Body of pancreas (tissue), 4 donors: ENCODE measurements around the gene MB21D2. TPM values are rescaled to one million over a fixed set of nuclear protein-coding genes. Genes with fewer than 3 reads are reported as not detected.

ENCODE experiments used
- ATAC-seq: fragments of 150-250 bp; one replicate; pipeline ENCODE4 v1.9.1; 2016
- DNase-seq, 4 donors: peaks; one replicate each; pipeline ENCODE4 v3.0.0-alpha.2; 2019
- H3K27ac ChIP-seq, 4 donors: fragments of 200-600 bp; sonication (generic); 1 replicate in 3 of 4; 2 replicates in 1 of 4; pipeline versions ENCODE4 v1.5.1 to v1.6.1; 2016 to 2019; ENCODE audit warnings: mild to moderate bottlenecking in 1 of 4, mixed read lengths in 1 of 4, moderate library complexity in 1 of 4
- H3K27me3 ChIP-seq, 2 donors: fragments of 200-600 bp; sonication (generic); one replicate each; pipeline ENCODE4 v1.6.0; 2016; ENCODE audit warnings: mild to moderate bottlenecking in 1 of 2
- H3K36me3 ChIP-seq, 2 donors: fragments of 200-600 bp; sonication (generic); replicated peaks in 1 of 2; 2 replicates each; pipeline ENCODE4 v1.5.1; 2016; ENCODE audit warnings: low read depth in 2 of 2; ENCODE audit not compliant: insufficient read depth in 1 of 2
- H3K4me1 ChIP-seq: fragments of 200-600 bp; sonication (generic); one replicate; pipeline ENCODE4 v1.6.0; 2016
- H3K4me3 ChIP-seq, 2 donors: fragments of 200-600 bp; sonication (generic); 1 replicate in 1 of 2; 2 replicates in 1 of 2; pipeline ENCODE4 v1.5.1; 2016 to 2019
- H3K9me3 ChIP-seq, 3 donors: fragments of 200-600 bp; sonication (generic); 1 replicate in 2 of 3; 2 replicates in 1 of 3; pipeline ENCODE4 v1.5.1; 2016
- CTCF ChIP-seq, 7 experiments: fragments of 450-650 bp in 4 of 7; fragments of 200-600 bp in 3 of 7; sonication (generic) in 3 of 7; IDR thresholded peaks; one replicate each; pipeline ENCODE4 v1.5.1; 2016 to 2019; ENCODE audit warnings: antibody characterized with exemption in 7 of 7
- POLR2A ChIP-seq, 3 donors: fragments of 450-650 bp; IDR thresholded peaks; one replicate each; pipeline ENCODE4 v1.6.1; 2016; ENCODE audit warnings: antibody characterized with exemption in 3 of 3, mild to moderate bottlenecking in 2 of 3
- WGBS, 2 donors: methylation state at CpG; one replicate each; pipeline ENCODE4 v1.1.5; 2017; 5-methylcytosine and 5-hydroxymethylcytosine counted together
- intact Hi-C: fragments of 100-400 bp; cut with DNase I; formaldehyde crosslinking; loops from one replicate; pipeline ENCODE4 v1.15.1; 2023
- total RNA-seq, 2 donors: library from RNA; depleted of rRNA; stranded (reverse); fragments of >200 nt; gene quantifications; one replicate each; pipeline ENCODE4 v1.1.0, GENCODE V29; 2016

The MB21D2 gene
- total RNA-seq, 2 donors from 2014 or later = 0.66 to 1.8 TPM

- no peak for TF ChIP-seq POLR2A (IDR thresholded peaks at IDR 0.05)
- TF ChIP-seq CTCF (IDR thresholded peaks at IDR 0.05) = no peak
- Histone ChIP-seq H3K9me3 (no peaks in the 10 kb centered on the region), H3K27me3 (no peaks in the 10 kb centered on the region), H3K36me3 (no peaks in the 10 kb centered on the region), H3K4me1 (peaks cover 12% of the 10 kb centered on the region), H3K4me3 (no peak overlapping the region), H3K27ac (no peak overlapping the region)
- intact Hi-C loops = no loop called here
- DNase-seq (no peak), ATAC-seq (no peak)
- 60 to 65% methylated on average over 4 of the region's 4 CpGs for WGBS, 2 donors
Measured at GRCh38 chr3:192826214-192827006, 91.2 kb downstream of the MB21D2 start.

DNA sequence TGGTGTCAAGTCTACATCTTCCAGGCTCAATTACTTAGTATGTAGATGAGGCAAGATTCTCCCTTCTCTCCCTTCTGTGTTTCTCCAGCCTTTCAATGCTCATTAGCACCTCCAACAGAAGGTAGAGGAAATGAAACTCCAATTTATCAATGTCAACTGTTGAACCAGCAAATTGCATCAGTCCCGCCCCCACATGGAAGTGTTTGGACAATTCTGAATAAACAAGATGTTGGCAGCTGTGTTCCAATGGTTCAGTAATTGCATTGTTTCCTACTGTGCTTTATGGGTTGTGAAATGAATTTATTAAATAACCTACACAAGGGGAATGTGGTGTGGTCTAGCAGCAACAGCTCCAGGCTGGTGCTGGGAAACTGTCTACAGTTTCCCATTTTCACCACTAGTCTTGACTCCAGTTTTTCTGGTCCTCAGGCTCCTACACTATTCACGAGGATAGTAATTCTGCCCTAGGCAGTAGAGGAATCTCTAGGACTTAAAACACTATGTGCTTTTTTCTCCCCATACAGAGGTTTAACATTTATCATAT, 91.9 kb downstream of the MB21D2 start:
- TF ChIP-seq POLR2A (IDR thresholded peaks at IDR 0.05) = no peak
- peak in 1 of 7 experiments; percentile 3 for TF ChIP-seq CTCF (IDR thresholded peaks at IDR 0.05)
- Histone ChIP-seq H3K9me3 (no peaks in the 10 kb centered on the region), H3K27ac (no peak overlapping the region), H3K4me3 (no peak overlapping the region), H3K27me3 (no peaks in the 10 kb centered on the region), H3K4me1 (peaks cover 12% of the 10 kb centered on the region), H3K36me3 (no peaks in the 10 kb centered on the region)
- 48 to 55% methylated on average over 2 of the region's 2 CpGs for WGBS, 2 donors
- ATAC-seq (peak; percentile 52), DNase-seq (peak in 2 of 4 donors; percentile 46 to 54)
- intact Hi-C loops = no loop called here

DNA sequence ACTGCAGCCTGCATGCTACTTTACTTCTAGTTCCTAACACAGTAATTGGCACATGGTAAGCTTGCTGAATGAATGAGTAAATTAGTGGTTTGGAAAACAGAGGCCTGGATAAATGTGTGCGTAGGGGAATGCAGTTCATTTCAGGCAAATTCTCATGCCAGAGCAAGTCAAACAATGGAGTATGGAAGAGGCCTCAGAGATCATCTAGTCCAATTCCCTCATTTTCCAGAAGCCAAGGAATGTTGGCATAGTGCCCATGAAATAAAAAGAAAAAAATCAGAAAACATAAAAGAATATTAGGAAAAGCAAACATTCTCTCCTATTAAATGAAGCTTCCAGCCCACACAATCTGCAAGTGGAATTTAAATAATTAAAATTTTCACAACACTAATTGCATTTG, 92.4 kb downstream of the MB21D2 start:
- no peak for DNase-seq
- Histone ChIP-seq H3K36me3 (no peaks in the 10 kb centered on the region), H3K4me3 (no peak overlapping the region), H3K27ac (no peak overlapping the region), H3K4me1 (peaks cover 12% of the 10 kb centered on the region), H3K27me3 (no peaks in the 10 kb centered on the region), H3K9me3 (no peaks in the 10 kb centered on the region)
- no peak for TF ChIP-seq POLR2A (IDR thresholded peaks at IDR 0.05)
- TF ChIP-seq CTCF (IDR thresholded peaks at IDR 0.05) = no peak
- 79 to 89% methylated on average over 1 of the region's 1 CpG for WGBS, 2 donors
- no peak for ATAC-seq
- intact Hi-C loops = no loop called here

DNA sequence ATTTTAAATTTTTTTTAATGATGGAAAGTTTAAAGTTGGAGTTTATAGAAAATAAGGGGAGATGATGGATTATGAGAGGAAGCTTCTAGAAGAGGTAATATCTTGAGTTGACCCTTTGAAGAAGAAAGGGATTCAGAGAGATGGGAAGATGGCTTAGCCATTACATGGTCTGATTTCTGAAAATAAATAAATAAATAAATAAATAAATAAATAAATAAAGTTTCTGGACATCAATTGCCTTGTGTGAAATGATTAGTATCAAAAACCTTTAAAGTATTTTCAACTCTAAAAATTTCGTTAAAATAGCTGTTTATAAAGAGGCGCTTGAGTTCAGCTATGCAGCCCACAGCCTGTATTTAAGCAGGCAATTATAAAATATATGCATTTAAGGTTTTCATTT, 93.3 kb downstream of the MB21D2 start:
- TF ChIP-seq CTCF (IDR thresholded peaks at IDR 0.05) = no peak
- TF ChIP-seq POLR2A (IDR thresholded peaks at IDR 0.05) = no peak
- peaks cover 12% of the 10 kb centered on the region for H3K4me1 ChIP-seq
- WGBS, 2 donors = 91 to 94% methylated on average over 2 of the region's 2 CpGs
- H3K9me3 ChIP-seq = no peaks in the 10 kb centered on the region
- intact Hi-C loops = no loop called here
- no peak for DNase-seq
- H3K36me3 ChIP-seq = no peaks in the 10 kb centered on the region
- no peak for ATAC-seq
- no peak overlapping the region for H3K4me3 ChIP-seq
- H3K27me3 ChIP-seq = no peaks in the 10 kb centered on the region
- no peak overlapping the region for H3K27ac ChIP-seq

GRCh38 chr3:192821161-192821560, 96.5 kb downstream of the MB21D2 start:
- ATAC-seq = no peak
- no peak for TF ChIP-seq POLR2A (IDR thresholded peaks at IDR 0.05)
- no peak for TF ChIP-seq CTCF (IDR thresholded peaks at IDR 0.05)
- Histone ChIP-seq H3K36me3 (no peaks in the 10 kb centered on the region), H3K27ac (no peak overlapping the region), H3K4me1 (peaks cover 12% of the 10 kb centered on the region), H3K9me3 (no peaks in the 10 kb centered on the region), H3K27me3 (no peaks in the 10 kb centered on the region), H3K4me3 (no peak overlapping the region)
- intact Hi-C loops = no loop called here
- DNase-seq = no peak
- WGBS, 2 donors = 91 to 97% methylated on average over 2 of the region's 2 CpGs
